Ishikawa (cell line): ENCODE data around the gene NR3C2.

ENCODE experiments used
- CEBPB ChIP-seq: IDR thresholded peaks from 2 replicates; pipeline ENCODE4 v1.6.1; 2012
- CREB1 ChIP-seq: IDR thresholded peaks from 2 replicates; pipeline ENCODE4 v1.6.1; 2012; ENCODE audit warnings: low read depth
- EP300 ChIP-seq: IDR thresholded peaks from 2 replicates; pipeline ENCODE4 v1.6.1; 2012; ENCODE audit warnings: borderline replicate concordance
- MAX ChIP-seq: IDR thresholded peaks from 2 replicates; pipeline ENCODE4 v1.6.1; 2012
- NFIC ChIP-seq: IDR thresholded peaks from 2 replicates; pipeline ENCODE4 v1.6.1; 2012
- RAD21 ChIP-seq: IDR thresholded peaks from 2 replicates; pipeline ENCODE4 v1.6.1; 2012; ENCODE audit warnings: low read depth
- TAF1 ChIP-seq: IDR thresholded peaks from 2 replicates; pipeline ENCODE4 v1.6.1; 2012; ENCODE audit warnings: low read depth, mild to moderate bottlenecking
- TEAD4 ChIP-seq: IDR thresholded peaks from 2 replicates; pipeline ENCODE4 v1.6.1; 2012
- USF1 ChIP-seq: IDR thresholded peaks from 2 replicates; pipeline ENCODE4 v1.6.1; 2012
- YY1 ChIP-seq: IDR thresholded peaks from 2 replicates; pipeline ENCODE4 v1.6.1; 2012; ENCODE audit warnings: low read depth

GRCh38 chr4:148229028-148229427, 213.2 kb downstream of the NR3C2 start:
- TF ChIP-seq EP300: no peak
- no peak for TF ChIP-seq MAX
- no peak for TF ChIP-seq NFIC
- TF ChIP-seq RAD21: no peak
- TF ChIP-seq CEBPB: no peak
- TF ChIP-seq CREB1: no peak
- TF ChIP-seq YY1: no peak
- no peak for TF ChIP-seq TEAD4
- no peak for TF ChIP-seq USF1
- no peak for TF ChIP-seq TAF1
